Activated CD8-positive, alpha-beta T cell treated with anti-CD3 and anti-CD28 coated beads for 36 hours (primary cell): ENCODE measurements around the gene FANCC. TPM values are rescaled to one million over a fixed set of nuclear protein-coding genes. Genes with fewer than 3 reads are reported as not detected.

Experiments used
- ATAC-seq: fragments of 200-7000 bp; cut with Tn5 transposase; one replicate; pipeline ENCODE4 v1.10.0; 2021; ENCODE audit warnings: mild to moderate bottlenecking, moderate library complexity
- CTCF ChIA-PET: fragments of 350-600 bp; sonication (Branson Sonifier 250); formaldehyde crosslinking; loops from one replicate; lab custom pipeline; 2021; ENCODE audit warnings: antibody characterized with exemption; lab: Charles Lee
- POLR2A ChIA-PET: fragments of 350-600 bp; sonication (Branson Sonifier 250); formaldehyde crosslinking; loops from one replicate; lab custom pipeline; 2021; ENCODE audit warnings: antibody characterized with exemption; lab: Charles Lee
- DNase-seq: peaks from one replicate; pipeline ENCODE4 v3.0.0-alpha.2; 2020
- H3K27ac Mint-ChIP-seq: one replicate; pipeline ENCODE4 v1.8.0; 2021; ENCODE audit warnings: mild to moderate bottlenecking, mixed read lengths
- H3K27me3 Mint-ChIP-seq: one replicate; pipeline ENCODE4 v1.8.0; 2021; ENCODE audit warnings: mixed read lengths
- H3K36me3 Mint-ChIP-seq: one replicate; pipeline ENCODE4 v1.8.0; 2021; ENCODE audit warnings: low read depth, mixed read lengths
- H3K4me1 Mint-ChIP-seq: one replicate; pipeline ENCODE4 v1.8.0; 2021; ENCODE audit warnings: low read depth, mixed read lengths
- H3K4me3 Mint-ChIP-seq: one replicate; pipeline ENCODE4 v1.8.0; 2021; ENCODE audit warnings: mild to moderate bottlenecking, moderate library complexity, mixed read lengths
- H3K9me3 Mint-ChIP-seq: one replicate; pipeline ENCODE4 v1.8.0; 2021; ENCODE audit warnings: mixed read lengths
- intact Hi-C: fragments of 100-400 bp; cut with micrococcal nuclease; formaldehyde crosslinking; loops from one replicate; pipeline ENCODE4 v1.10.0; 2022
- total RNA-seq, 2 experiments: library from RNA; stranded (reverse); gene quantifications; one replicate each; pipeline ENCODE4 v1.2.3, GENCODE V29; 2021
- TF ChIP-seq, protein P1 (sequence below): fragments of 200-600 bp; IDR thresholded peaks from one replicate; pipeline ENCODE4 v1.8.0; 2022; ENCODE audit warnings: antibody characterized with exemption, mild to moderate bottlenecking

FANCC gene
- total RNA-seq, 2 experiments from 2014 or later, result 11.5 to 12.4 TPM

DNA sequence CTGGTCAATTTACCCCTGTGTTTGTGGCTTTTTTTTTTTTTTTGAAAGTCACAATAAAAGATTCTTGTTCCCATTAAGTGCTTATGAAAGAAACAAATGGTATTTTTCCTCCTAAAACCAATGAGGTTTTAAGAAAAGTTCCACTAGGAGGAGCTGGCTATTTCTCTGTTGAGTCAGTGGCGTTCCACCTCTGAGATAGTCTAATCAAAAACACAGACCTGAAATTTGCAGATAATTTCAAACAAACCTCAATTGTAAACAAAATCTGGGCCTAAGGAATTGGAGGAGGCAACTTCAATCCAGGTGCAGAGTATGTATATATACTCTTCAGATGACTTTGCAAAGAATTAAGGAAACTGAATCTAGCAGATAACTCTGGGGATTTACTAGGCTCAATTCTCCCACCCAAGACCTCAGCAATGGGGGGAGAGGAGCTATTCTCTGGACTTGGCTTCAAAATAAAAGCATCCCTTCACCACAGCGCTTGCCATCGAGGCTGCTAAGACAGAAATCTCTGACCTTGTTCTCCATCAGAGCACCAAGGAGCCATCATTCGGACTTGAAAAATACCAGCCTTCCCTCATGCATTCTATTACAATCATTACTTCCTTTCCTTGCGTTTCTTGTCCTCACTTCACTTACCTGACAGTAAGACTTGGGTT is 52.4 kb downstream of the FANCC start:
- TF ChIP-seq, protein P1, sequence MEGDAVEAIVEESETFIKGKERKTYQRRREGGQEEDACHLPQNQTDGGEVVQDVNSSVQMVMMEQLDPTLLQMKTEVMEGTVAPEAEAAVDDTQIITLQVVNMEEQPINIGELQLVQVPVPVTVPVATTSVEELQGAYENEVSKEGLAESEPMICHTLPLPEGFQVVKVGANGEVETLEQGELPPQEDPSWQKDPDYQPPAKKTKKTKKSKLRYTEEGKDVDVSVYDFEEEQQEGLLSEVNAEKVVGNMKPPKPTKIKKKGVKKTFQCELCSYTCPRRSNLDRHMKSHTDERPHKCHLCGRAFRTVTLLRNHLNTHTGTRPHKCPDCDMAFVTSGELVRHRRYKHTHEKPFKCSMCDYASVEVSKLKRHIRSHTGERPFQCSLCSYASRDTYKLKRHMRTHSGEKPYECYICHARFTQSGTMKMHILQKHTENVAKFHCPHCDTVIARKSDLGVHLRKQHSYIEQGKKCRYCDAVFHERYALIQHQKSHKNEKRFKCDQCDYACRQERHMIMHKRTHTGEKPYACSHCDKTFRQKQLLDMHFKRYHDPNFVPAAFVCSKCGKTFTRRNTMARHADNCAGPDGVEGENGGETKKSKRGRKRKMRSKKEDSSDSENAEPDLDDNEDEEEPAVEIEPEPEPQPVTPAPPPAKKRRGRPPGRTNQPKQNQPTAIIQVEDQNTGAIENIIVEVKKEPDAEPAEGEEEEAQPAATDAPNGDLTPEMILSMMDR, result no peak
- Mint-ChIP-seq H3K4me3 (no peak overlapping the region), H3K27me3 (no peaks in the 10 kb centered on the region), H3K4me1 (peaks cover 20% of the 10 kb centered on the region), H3K27ac (no peak overlapping the region), H3K9me3 (no peaks in the 10 kb centered on the region), H3K36me3 (no peaks in the 10 kb centered on the region)
- ATAC-seq (no peak), DNase-seq (no peak)
- ChIA-PET CTCF (no interaction called here), POLR2A (interaction anchor here (1.2 kb wide), 1 partner anchor 11 kb away, joined by 3 read pairs; no protein-coding TSS in a partner anchor)
- intact Hi-C loops, result no loop called here

DNA sequence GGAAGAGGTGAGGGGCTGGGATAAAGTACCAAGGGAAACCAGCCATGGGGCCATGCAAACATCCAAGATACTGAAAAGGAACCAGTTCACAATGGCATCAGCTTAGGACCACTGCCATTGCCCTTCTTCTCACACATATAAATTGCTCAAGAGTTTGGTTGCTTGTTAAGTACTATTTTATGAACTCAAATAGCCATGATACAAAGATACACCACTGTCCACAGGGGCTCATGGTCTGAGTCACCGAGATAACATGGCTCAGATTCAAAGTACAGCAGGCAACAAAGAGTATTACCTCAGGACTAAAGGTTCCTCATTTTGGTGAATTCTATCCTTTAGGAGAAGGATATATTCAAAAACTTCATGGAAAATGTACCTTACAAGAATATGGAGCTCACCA is 55.6 kb downstream of the FANCC start:
- POLR2A ChIA-PET, result no interaction called here
- H3K4me3 Mint-ChIP-seq, result no peak overlapping the region
- no peaks in the 10 kb centered on the region for H3K36me3 Mint-ChIP-seq
- H3K27me3 Mint-ChIP-seq, result no peaks in the 10 kb centered on the region
- H3K27ac Mint-ChIP-seq, result no peak overlapping the region
- ATAC-seq (no peak), DNase-seq (no peak)
- TF ChIP-seq, protein P1, result no peak
- CTCF ChIA-PET, result no interaction called here
- H3K9me3 Mint-ChIP-seq, result no peaks in the 10 kb centered on the region
- H3K4me1 Mint-ChIP-seq, result peaks cover 13% of the 10 kb centered on the region
- intact Hi-C loops, result no loop called here

DNA sequence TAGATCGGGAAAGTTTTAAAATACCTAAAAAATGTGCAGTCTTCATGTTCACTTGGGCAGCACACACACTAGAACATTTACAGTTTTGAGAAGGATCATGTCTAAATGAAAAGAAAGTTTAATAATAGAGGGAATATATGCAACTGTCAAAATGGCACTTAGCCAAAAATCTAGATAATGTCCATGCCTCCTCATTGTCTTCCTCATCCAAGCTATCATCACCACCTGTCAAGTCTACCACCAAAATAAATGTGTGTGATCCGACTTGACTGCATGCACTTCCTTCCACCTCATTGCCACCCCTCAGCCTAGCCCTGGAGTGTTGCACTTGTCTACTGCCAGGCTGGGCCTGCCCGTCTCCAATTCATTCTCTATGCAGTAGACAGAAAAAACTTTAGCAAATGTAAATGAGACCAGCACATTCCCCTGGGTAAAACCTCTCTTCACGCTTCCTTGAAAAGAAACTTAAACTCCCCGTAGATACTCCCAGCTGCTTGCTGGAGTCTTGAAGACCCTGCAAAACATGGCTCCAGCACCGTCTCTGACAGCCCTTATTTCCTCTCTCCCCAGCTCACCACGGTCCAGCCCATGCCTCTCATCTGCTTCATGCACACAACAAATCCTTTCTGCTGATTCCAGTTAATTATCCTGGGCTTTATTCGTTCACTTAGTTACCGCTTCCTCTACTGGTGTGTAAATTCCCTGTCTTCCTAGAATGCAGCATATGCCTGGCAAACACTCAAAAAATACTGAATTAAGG is 66.9 kb downstream of the FANCC start:
- Mint-ChIP-seq H3K27me3 (no peaks in the 10 kb centered on the region), H3K4me3 (no peak overlapping the region), H3K36me3 (peaks cover 10% of the 10 kb centered on the region), H3K4me1 (no peaks in the 10 kb centered on the region), H3K27ac (no peak overlapping the region), H3K9me3 (peaks cover 1% of the 10 kb centered on the region)
- ATAC-seq (no peak), DNase-seq (no peak)
- intact Hi-C loops, result no loop called here
- POLR2A ChIA-PET, result no interaction called here
- TF ChIP-seq, protein P1, result no peak
- CTCF ChIA-PET, result no interaction called here

DNA sequence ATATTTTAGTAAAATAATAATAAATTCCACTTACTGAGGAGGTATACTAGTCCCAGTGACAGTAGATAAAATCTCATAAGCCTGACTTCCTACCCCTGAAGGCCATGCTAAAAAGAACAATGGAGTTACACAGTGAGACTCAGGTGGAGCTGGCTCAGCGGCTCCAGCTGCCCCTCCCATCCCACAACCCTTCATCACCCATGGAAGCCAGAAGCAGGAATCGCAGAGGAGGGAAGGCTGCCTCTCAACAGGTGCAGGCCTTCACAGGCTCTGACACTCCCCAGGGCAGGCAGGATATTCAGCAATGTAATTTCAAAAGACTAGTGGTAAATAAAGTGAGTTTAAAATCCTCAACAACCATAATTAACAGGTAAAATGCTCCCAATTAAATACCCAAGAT is 67.5 kb downstream of the FANCC start:
- CTCF ChIA-PET, result interaction anchor here (2.4 kb wide), 1 partner anchor 86 kb away, joined by 6 read pairs; no protein-coding TSS in a partner anchor

More for the DNA sequence above, 67.5 kb downstream of the FANCC start:
- H3K27me3 Mint-ChIP-seq, result no peaks in the 10 kb centered on the region
- H3K36me3 Mint-ChIP-seq, result peaks cover 11% of the 10 kb centered on the region
- no peak overlapping the region for H3K4me3 Mint-ChIP-seq
- no peaks in the 10 kb centered on the region for H3K4me1 Mint-ChIP-seq
- no peak for DNase-seq
- no peak for ATAC-seq
- TF ChIP-seq, protein P1, result no peak
- H3K9me3 Mint-ChIP-seq, result no peaks in the 10 kb centered on the region
- intact Hi-C loops, result no loop called here
- POLR2A ChIA-PET, result no interaction called here
- H3K27ac Mint-ChIP-seq, result no peak overlapping the region
